DMS79 (cell line): Measurements from ENCODE around the gene BET1.
"Not testable (repeated sequence)": the region's sequence is repeated elsewhere in the genome, so short reads cannot be mapped to it uniquely, and the experiment has no call there.

ENCODE experiments used
- DNase-seq: peaks from one replicate; lab custom pipeline; 2025; lab: John Stamatoyannopoulos, UW

The BET1 gene

GRCh38 chr7:94004024-94004951 lies at the start of gene BET1:
Gene BET1, minus strand, starts transcription at chr7:94004355. Its CDS starts 139 bp downstream, at chr7:94004216.
- peak; percentile 91 for DNase-seq

- no peak for DNase-seq
Observed at GRCh38 chr7:94053532-94053931, 49.4 kb upstream of the BET1 start.

GRCh38 chr7:94052398-94053180 lies 48.4 kb upstream of the BET1 start:
- DNase-seq: no peak

GRCh38 chr7:94050046-94050445 lies 45.9 kb upstream of the BET1 start:
- no peak for DNase-seq

GRCh38 chr7:94049615-94050014 lies 45.5 kb upstream of the BET1 start:
- no peak for DNase-seq

GRCh38 chr7:94048755-94049154 lies 44.6 kb upstream of the BET1 start:
- DNase-seq: no peak

- DNase-seq: no peak
Observed at GRCh38 chr7:94047956-94048355, 43.8 kb upstream of the BET1 start.

- no peak for DNase-seq
Observed at GRCh38 chr7:94045581-94045980, 41.4 kb upstream of the BET1 start.

- no peak for DNase-seq
Observed at GRCh38 chr7:94044806-94045205, 40.7 kb upstream of the BET1 start.

- no peak for DNase-seq
Observed at GRCh38 chr7:94043299-94043698, 39.1 kb upstream of the BET1 start.

- DNase-seq: no peak
Observed at GRCh38 chr7:94042381-94042780, 38.2 kb upstream of the BET1 start.

- DNase-seq: no peak
Observed at GRCh38 chr7:94041529-94041928, 37.4 kb upstream of the BET1 start.

GRCh38 chr7:94040254-94040653 lies 36.1 kb upstream of the BET1 start:
- DNase-seq: no peak

- no peak for DNase-seq
Observed at GRCh38 chr7:94039368-94040035, 35.3 kb upstream of the BET1 start.

- DNase-seq: no peak
Observed at GRCh38 chr7:94031865-94032264, 27.7 kb upstream of the BET1 start.

- DNase-seq: no peak
Observed at GRCh38 chr7:94030634-94031033, 26.5 kb upstream of the BET1 start.

- DNase-seq: no peak
Observed at GRCh38 chr7:94029976-94030375, 25.8 kb upstream of the BET1 start.

GRCh38 chr7:94028768-94029167 lies 24.6 kb upstream of the BET1 start:
- no peak for DNase-seq

- DNase-seq: not testable (repeated sequence)
Observed at GRCh38 chr7:94026619-94027018, 22.5 kb upstream of the BET1 start.

GRCh38 chr7:94022550-94022949 lies 18.4 kb upstream of the BET1 start:
- DNase-seq: no peak

GRCh38 chr7:94016786-94017185 lies 12.6 kb upstream of the BET1 start:
- DNase-seq: no peak

GRCh38 chr7:94015538-94015937 lies 11.4 kb upstream of the BET1 start:
- DNase-seq: no peak

GRCh38 chr7:94012746-94013145 lies 8.6 kb upstream of the BET1 start:
- no peak for DNase-seq
